GM19239 (cell line): ENCODE measurements around the gene LPIN3.

Experiments used
- DNase-seq: peaks from one replicate; pipeline ENCODE4 v3.0.0; 2011; ENCODE audit warnings: low spot score; ENCODE audit not compliant: insufficient read length
- FAIRE-seq: peaks from 2 replicates; lab custom pipeline; 2011; peaks lifted over from hg19 to GRCh38; lab: Jason Lieb, UNC

The LPIN3 gene

GRCh38 chr20:41347523-41348429, 7.2 kb downstream of the LPIN3 start:
- FAIRE-seq (no peak), DNase-seq (no peak)

GRCh38 chr20:41348430-41349172, 8.0 kb downstream of the LPIN3 start:
- no peak for FAIRE-seq
- DNase-seq = no peak

GRCh38 chr20:41349266-41349665, 8.6 kb downstream of the LPIN3 start:
- DNase-seq (no peak), FAIRE-seq (no peak)

GRCh38 chr20:41349943-41350342, 9.3 kb downstream of the LPIN3 start:
- FAIRE-seq = no peak
- DNase-seq = no peak

- DNase-seq (no peak), FAIRE-seq (no peak)
Observed at GRCh38 chr20:41350408-41350962, 9.9 kb downstream of the LPIN3 start.

- no peak for FAIRE-seq
Observed at GRCh38 chr20:41352106-41352505, 11.5 kb downstream of the LPIN3 start.

GRCh38 chr20:41352666-41353065, 12.0 kb downstream of the LPIN3 start:
- no peak for FAIRE-seq

More at GRCh38 chr20:41352106-41352505, 11.5 kb downstream of the LPIN3 start:
- no peak for DNase-seq

GRCh38 chr20:41353530-41353929, 12.9 kb downstream of the LPIN3 start:
- no peak for FAIRE-seq
- no peak for DNase-seq

More at GRCh38 chr20:41352666-41353065, 12.0 kb downstream of the LPIN3 start:
- DNase-seq = no peak

- DNase-seq (no peak), FAIRE-seq (no peak)
Observed at GRCh38 chr20:41355192-41355591, 14.6 kb downstream of the LPIN3 start.

GRCh38 chr20:41355598-41356203, 15.1 kb downstream of the LPIN3 start:
- FAIRE-seq = no peak

GRCh38 chr20:41356951-41357350, 16.3 kb downstream of the LPIN3 start:
- DNase-seq (no peak), FAIRE-seq (no peak)

More at GRCh38 chr20:41355598-41356203, 15.1 kb downstream of the LPIN3 start:
- DNase-seq = no peak

- no peak for FAIRE-seq
- no peak for DNase-seq
Observed at GRCh38 chr20:41357424-41358163, 17.0 kb downstream of the LPIN3 start.

GRCh38 chr20:41358230-41358629, 17.6 kb downstream of the LPIN3 start:
- DNase-seq = no peak
- no peak for FAIRE-seq

GRCh38 chr20:41358717-41359116, 18.1 kb downstream of the LPIN3 start:
- DNase-seq (no peak), FAIRE-seq (no peak)

GRCh38 chr20:41359541-41360011, 19.0 kb downstream of the LPIN3 start:
- no peak for DNase-seq
- no peak for FAIRE-seq

GRCh38 chr20:41360831-41361756, 20.5 kb downstream of the LPIN3 start:
- no peak for FAIRE-seq
- no peak for DNase-seq

- DNase-seq = no peak
- no peak for FAIRE-seq
Observed at GRCh38 chr20:41361757-41362747, 21.4 kb downstream of the LPIN3 start.
